MM.1S (cell line): ENCODE measurements around the gene COPRS.

Source experiments
- DNase-seq: peaks from one replicate; pipeline ENCODE4 v3.0.0-alpha.2; 2015
- H2AFZ ChIP-seq: fragments of 300-600 bp; sonication (generic); 2 replicates; pipeline ENCODE4 v1.6.0; 2016; ENCODE audit warnings: antibody characterized with exemption, low read length
- H3F3A ChIP-seq: fragments of 300-600 bp; sonication (generic); 2 replicates; pipeline ENCODE4 v1.6.1; 2016; ENCODE audit warnings: mild to moderate bottlenecking, antibody characterized with exemption, low read length, moderate library complexity, mixed read lengths; ENCODE audit not compliant: insufficient read depth
- H3K27ac ChIP-seq: fragments of 300-600 bp; sonication (generic); 2 replicates; pipeline ENCODE4 v1.5.1; 2016; ENCODE audit warnings: mild to moderate bottlenecking, low read length
- H3K27me3 ChIP-seq: fragments of 300-600 bp; sonication (generic); replicated peaks from 2 replicates; pipeline ENCODE4 v1.6.0; 2016; ENCODE audit warnings: low read length; ENCODE audit not compliant: insufficient read depth
- H3K36me3 ChIP-seq: fragments of 300-600 bp; sonication (generic); replicated peaks from 2 replicates; pipeline ENCODE4 v1.6.1; 2016; ENCODE audit warnings: mild to moderate bottlenecking, low read length, mixed read lengths; ENCODE audit not compliant: insufficient read depth
- H3K4me1 ChIP-seq: fragments of 300-600 bp; sonication (generic); 2 replicates; pipeline ENCODE4 v1.6.1; 2016; ENCODE audit warnings: low read length, mixed read lengths
- H3K4me2 ChIP-seq: fragments of 300-600 bp; sonication (generic); 2 replicates; pipeline ENCODE4 v1.6.0; 2016; ENCODE audit warnings: low read depth, low read length
- H3K4me3 ChIP-seq: fragments of 300-600 bp; sonication (generic); 2 replicates; pipeline ENCODE4 v1.5.1; 2016; ENCODE audit warnings: low read length, mixed read lengths
- H3K79me2 ChIP-seq: fragments of 300-600 bp; sonication (generic); 2 replicates; pipeline ENCODE4 v1.6.1; 2016; ENCODE audit warnings: mixed run types, low read length, mixed read lengths
- H3K9ac ChIP-seq: fragments of 300-600 bp; sonication (generic); 2 replicates; pipeline ENCODE4 v1.6.1; 2016; ENCODE audit warnings: low read length, mixed read lengths
- H3K9me2 ChIP-seq: fragments of 300-600 bp; sonication (generic); replicated peaks from 2 replicates; pipeline ENCODE4 v1.6.1; 2016; ENCODE audit warnings: mild to moderate bottlenecking, low read length, mixed read lengths; ENCODE audit not compliant: insufficient read depth
- H3K9me3 ChIP-seq: fragments of 300-600 bp; sonication (generic); replicated peaks from 2 replicates; pipeline ENCODE4 v1.6.1; 2016; ENCODE audit warnings: mild to moderate bottlenecking, low read length, mixed read lengths; ENCODE audit not compliant: insufficient read depth
- H4K20me1 ChIP-seq: fragments of 300-600 bp; sonication (generic); 2 replicates; pipeline ENCODE4 v1.6.1; 2016; ENCODE audit warnings: mild to moderate bottlenecking, low read length, moderate library complexity, mixed read lengths; ENCODE audit not compliant: insufficient read depth
- EZH2 ChIP-seq: fragments of 300-600 bp; sonication (generic); optimal IDR thresholded peaks from 2 replicates; pipeline ENCODE3; 2017; ENCODE audit warnings: low read depth, mild to moderate bottlenecking, antibody characterized with exemption, low read length, mixed read lengths
- EZH2phosphoT487 ChIP-seq: fragments of 300-600 bp; sonication (generic); IDR thresholded peaks from 2 replicates; pipeline ENCODE4 v1.6.1; 2018; ENCODE audit warnings: antibody characterized with exemption, low read length
- TF ChIP-seq, protein P1 (sequence below): fragments of 300-600 bp; sonication (generic); IDR thresholded peaks from 2 replicates; pipeline ENCODE4 v1.5.1; 2016; ENCODE audit warnings: antibody characterized with exemption, low read length, mixed read lengths

COPRS gene

DNA sequence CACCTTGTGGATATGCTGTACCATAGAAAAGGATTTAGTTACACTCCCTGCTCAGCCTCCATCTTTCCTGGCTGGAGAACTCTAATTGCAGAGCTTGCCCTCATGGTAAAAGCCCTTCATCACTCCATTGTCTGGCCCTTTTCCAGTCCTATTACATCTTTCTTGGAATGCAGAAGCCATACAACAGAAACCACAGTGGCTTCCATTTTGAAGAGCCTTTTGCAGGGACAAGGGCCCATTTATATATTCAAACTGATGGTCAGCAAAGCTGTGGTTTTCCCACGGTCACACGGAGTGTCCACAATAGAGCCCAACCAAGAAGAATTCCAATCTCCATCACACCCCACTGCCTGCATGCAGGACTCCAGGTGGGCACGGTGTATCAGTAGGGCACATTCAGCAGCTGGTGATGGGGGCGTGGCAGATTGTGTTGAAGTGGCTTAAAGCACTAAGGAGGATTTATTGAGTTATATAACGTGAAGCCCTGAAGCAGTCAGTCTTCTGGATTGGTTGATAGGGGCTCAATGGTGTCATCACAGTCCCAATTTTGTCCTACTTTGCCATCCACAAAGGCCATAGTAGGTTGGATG, 20.3 kb downstream of the COPRS start:
- H3K9me2 ChIP-seq: no peaks in the 10 kb centered on the region
- H3F3A ChIP-seq: peaks cover 10% of the 10 kb centered on the region; the same call in 1 of the 2 replicates
- no peak for DNase-seq
- H3K27ac ChIP-seq: no peak overlapping the region
- no peaks in the 10 kb centered on the region for H4K20me1 ChIP-seq
- H3K9me3 ChIP-seq: no peaks in the 10 kb centered on the region
- H2AFZ ChIP-seq: no peak overlapping the region
- H3K4me3 ChIP-seq: no peak overlapping the region
- no peak overlapping the region for H3K9ac ChIP-seq
- no peaks in the 10 kb centered on the region for H3K36me3 ChIP-seq
- no peaks in the 10 kb centered on the region for H3K27me3 ChIP-seq
- H3K79me2 ChIP-seq: no peaks in the 10 kb centered on the region
- no peak for TF ChIP-seq EZH2
- H3K4me2 ChIP-seq: no peak overlapping the region
- peaks cover 6% of the 10 kb centered on the region for H3K4me1 ChIP-seq

DNA sequence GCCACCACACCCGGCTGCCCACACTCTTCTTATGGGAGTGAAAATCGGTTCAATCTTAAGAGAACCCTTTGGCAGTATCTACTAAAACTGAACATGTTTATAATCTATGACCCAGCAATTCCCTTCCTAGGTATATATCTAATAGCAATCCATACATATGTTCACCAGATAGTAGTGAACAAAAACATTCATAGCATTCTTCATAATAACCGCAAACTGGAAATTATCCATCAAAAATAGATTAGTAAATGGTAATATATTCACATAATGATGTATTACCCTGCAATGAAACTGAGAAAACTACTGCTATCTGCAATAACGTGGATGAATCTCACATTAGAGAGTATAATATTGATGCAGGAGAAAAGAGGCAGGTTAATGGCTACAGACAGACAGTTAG, 23.1 kb downstream of the COPRS start:
- Histone ChIP-seq H3K27ac (no peak overlapping the region), H3K4me2 (no peak overlapping the region), H3K9me3 (no peaks in the 10 kb centered on the region), H3K36me3 (no peaks in the 10 kb centered on the region), H3K27me3 (no peaks in the 10 kb centered on the region), H3K4me3 (no peak overlapping the region), H2AFZ (no peak overlapping the region), H3K79me2 (no peaks in the 10 kb centered on the region), H3K9me2 (no peaks in the 10 kb centered on the region), H4K20me1 (no peaks in the 10 kb centered on the region), H3F3A (peaks cover 10% of the 10 kb centered on the region; the same call in 1 of the 2 replicates), H3K4me1 (peaks cover 6% of the 10 kb centered on the region), H3K9ac (no peak overlapping the region)
- no peak for TF ChIP-seq EZH2phosphoT487
- TF ChIP-seq EZH2: no peak
- TF ChIP-seq, protein P1, sequence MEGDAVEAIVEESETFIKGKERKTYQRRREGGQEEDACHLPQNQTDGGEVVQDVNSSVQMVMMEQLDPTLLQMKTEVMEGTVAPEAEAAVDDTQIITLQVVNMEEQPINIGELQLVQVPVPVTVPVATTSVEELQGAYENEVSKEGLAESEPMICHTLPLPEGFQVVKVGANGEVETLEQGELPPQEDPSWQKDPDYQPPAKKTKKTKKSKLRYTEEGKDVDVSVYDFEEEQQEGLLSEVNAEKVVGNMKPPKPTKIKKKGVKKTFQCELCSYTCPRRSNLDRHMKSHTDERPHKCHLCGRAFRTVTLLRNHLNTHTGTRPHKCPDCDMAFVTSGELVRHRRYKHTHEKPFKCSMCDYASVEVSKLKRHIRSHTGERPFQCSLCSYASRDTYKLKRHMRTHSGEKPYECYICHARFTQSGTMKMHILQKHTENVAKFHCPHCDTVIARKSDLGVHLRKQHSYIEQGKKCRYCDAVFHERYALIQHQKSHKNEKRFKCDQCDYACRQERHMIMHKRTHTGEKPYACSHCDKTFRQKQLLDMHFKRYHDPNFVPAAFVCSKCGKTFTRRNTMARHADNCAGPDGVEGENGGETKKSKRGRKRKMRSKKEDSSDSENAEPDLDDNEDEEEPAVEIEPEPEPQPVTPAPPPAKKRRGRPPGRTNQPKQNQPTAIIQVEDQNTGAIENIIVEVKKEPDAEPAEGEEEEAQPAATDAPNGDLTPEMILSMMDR: no peak
- no peak for DNase-seq

DNA sequence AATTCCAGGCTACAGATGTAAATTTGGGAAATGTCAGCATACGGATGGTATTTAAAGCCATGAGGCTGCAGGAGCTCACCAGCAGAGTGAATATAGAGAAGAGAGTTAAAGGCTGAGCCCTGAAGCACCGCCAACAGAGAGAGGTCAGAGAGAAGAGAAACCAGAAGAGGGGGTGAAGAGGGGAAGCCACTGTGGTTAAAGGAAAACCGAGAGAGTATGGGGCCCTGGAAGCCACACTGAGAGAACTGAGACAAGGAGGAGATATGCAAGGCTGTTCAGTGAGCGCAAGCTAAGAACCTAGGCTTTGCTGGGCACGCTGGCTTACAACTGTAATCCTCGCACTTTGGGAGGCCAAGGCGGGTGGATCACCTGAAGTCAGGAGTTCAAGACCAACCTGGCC, 24.6 kb downstream of the COPRS start:
- H3K4me2 ChIP-seq: peak overlapping the region; percentile 33; the same call in 1 of the 2 replicates
- peaks cover 10% of the 10 kb centered on the region; the same call in 1 of the 2 replicates for H3F3A ChIP-seq
- H3K4me1 ChIP-seq: peaks cover 6% of the 10 kb centered on the region
- no peaks in the 10 kb centered on the region for H3K9me2 ChIP-seq
- no peak overlapping the region for H3K27ac ChIP-seq
- H3K79me2 ChIP-seq: no peaks in the 10 kb centered on the region
- H3K27me3 ChIP-seq: no peaks in the 10 kb centered on the region
- no peak overlapping the region for H2AFZ ChIP-seq
- H3K9me3 ChIP-seq: no peaks in the 10 kb centered on the region
- TF ChIP-seq, protein P1: no peak
- TF ChIP-seq EZH2phosphoT487: no peak
- no peak for TF ChIP-seq EZH2
- DNase-seq: peak; percentile 79
- no peaks in the 10 kb centered on the region for H4K20me1 ChIP-seq
- no peaks in the 10 kb centered on the region for H3K36me3 ChIP-seq
- no peak overlapping the region for H3K9ac ChIP-seq
- H3K4me3 ChIP-seq: no peak overlapping the region

DNA sequence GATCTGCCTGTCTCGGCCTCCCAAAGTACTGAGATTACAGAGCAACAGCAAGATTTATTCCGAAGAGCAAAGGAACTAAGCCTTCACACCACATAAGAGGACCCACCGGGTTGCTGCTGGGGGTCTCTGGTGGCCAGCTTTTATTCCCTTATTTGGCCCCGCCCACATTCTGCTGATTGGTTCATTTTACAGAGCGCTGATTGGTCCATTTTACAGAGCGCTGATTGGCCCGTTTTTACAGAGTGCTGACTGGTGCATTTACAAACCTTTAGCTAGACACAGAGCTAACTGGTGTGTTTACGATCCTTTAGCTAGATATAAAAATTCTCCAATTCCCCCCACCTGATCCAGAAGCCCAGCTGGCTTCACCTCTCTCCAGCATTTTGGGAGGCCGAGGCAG, 26.3 kb downstream of the COPRS start:
- no peak overlapping the region for H3K4me2 ChIP-seq
- H3K4me3 ChIP-seq: no peak overlapping the region
- no peaks in the 10 kb centered on the region for H3K79me2 ChIP-seq
- H3K27ac ChIP-seq: no peak overlapping the region
- no peaks in the 10 kb centered on the region for H3K27me3 ChIP-seq
- no peak for TF ChIP-seq EZH2phosphoT487
- TF ChIP-seq EZH2: no peak
- TF ChIP-seq, protein P1: no peak
- H3K4me1 ChIP-seq: peaks cover 6% of the 10 kb centered on the region
- no peak overlapping the region for H2AFZ ChIP-seq
- no peak for DNase-seq
- no peak overlapping the region for H3K9ac ChIP-seq
- no peaks in the 10 kb centered on the region for H3K9me3 ChIP-seq
- H4K20me1 ChIP-seq: no peaks in the 10 kb centered on the region
- H3K9me2 ChIP-seq: no peaks in the 10 kb centered on the region
- H3K36me3 ChIP-seq: no peaks in the 10 kb centered on the region
- peaks cover 10% of the 10 kb centered on the region; the same call in 1 of the 2 replicates for H3F3A ChIP-seq
